COR-L47 (cell line): ENCODE results near the gene ZBTB7C.

Experiments
- DNase-seq: peaks from one replicate; lab custom pipeline; 2025; lab: John Stamatoyannopoulos, UW

The ZBTB7C gene

GRCh38 chr18:47990981-47991380 lies 418.2 kb downstream of the ZBTB7C start:
- DNase-seq, result no peak

GRCh38 chr18:47987388-47987699 lies 421.8 kb downstream of the ZBTB7C start:
- DNase-seq, result no peak

- DNase-seq, result no peak
Measured at GRCh38 chr18:47986620-47987387, 422.4 kb downstream of the ZBTB7C start.

- DNase-seq, result no peak
Measured at GRCh38 chr18:47985866-47986265, 423.3 kb downstream of the ZBTB7C start.

- no peak for DNase-seq
Measured at GRCh38 chr18:47984991-47985390, 424.2 kb downstream of the ZBTB7C start.

GRCh38 chr18:47983946-47984345 lies 425.2 kb downstream of the ZBTB7C start:
- DNase-seq, result no peak

- DNase-seq, result no peak
Measured at GRCh38 chr18:47983055-47983454, 426.1 kb downstream of the ZBTB7C start.

- no peak for DNase-seq
Measured at GRCh38 chr18:47981830-47982229, 427.4 kb downstream of the ZBTB7C start.

- DNase-seq, result peak; percentile 14
Measured at GRCh38 chr18:47981320-47981719, 427.9 kb downstream of the ZBTB7C start.

GRCh38 chr18:47979611-47980200 lies 429.5 kb downstream of the ZBTB7C start:
- DNase-seq, result no peak

GRCh38 chr18:47978603-47979002 lies 430.6 kb downstream of the ZBTB7C start:
- no peak for DNase-seq

- DNase-seq, result no peak
Measured at GRCh38 chr18:47978141-47978540, 431.0 kb downstream of the ZBTB7C start.
